IMR-90 (cell line): ENCODE data around the gene HAO2. TPM values are rescaled to one million over a fixed set of nuclear protein-coding genes. Genes with fewer than 3 reads are reported as not detected.

Experiments
- ATAC-seq: fragments of 200-7000 bp; cut with Tn5 transposase; 2 replicates; pipeline ENCODE4 v1.9.1; 2020; ENCODE audit warnings: low read depth, mild to moderate bottlenecking, moderate library complexity
- BruUV-seq: library from RNA; stranded (reverse); fragments of 400-500 nt; replicated peaks from 2 replicates; lab custom pipeline; 2021; lab: Mats Ljungman, UMichigan
- CTCF ChIA-PET: fragments of 300-600 bp; formaldehyde crosslinking; extraction: SDS; loops from one replicate; lab custom pipeline; 2021; ENCODE audit warnings: antibody characterized with exemption; lab: Yijun Ruan, JAX
- POLR2A ChIA-PET: fragments of 300-600 bp; sonication (Branson Sonifier 250); formaldehyde crosslinking; loops from one replicate; lab custom pipeline; 2022; ENCODE audit warnings: antibody characterized with exemption; ENCODE audit not compliant: unreplicated experiment; lab: Charles Lee
- DNase-seq: peaks from one replicate; pipeline ENCODE4 v3.0.0; 2013
- H2AFZ ChIP-seq: replicated peaks from 2 replicates; pipeline ENCODE3; 2013; ENCODE audit warnings: low read length, mild to moderate bottlenecking; ENCODE audit not compliant: poor library complexity
- H2AK5ac ChIP-seq: 2 replicates; pipeline ENCODE4 v1.6.1; 2013; ENCODE audit warnings: low read depth, low read length, inconsistent platforms
- H2AK9ac ChIP-seq: replicated peaks from 2 replicates; pipeline ENCODE3; 2013; ENCODE audit warnings: mild to moderate bottlenecking, low read depth, low read length, moderate library complexity; ENCODE audit not compliant: poor library complexity
- H2BK120ac ChIP-seq: 2 replicates; pipeline ENCODE4 v1.6.1; 2013; ENCODE audit warnings: low read depth, low read length, inconsistent platforms
- H2BK15ac ChIP-seq: 3 replicates; pipeline ENCODE4 v1.6.1; 2013; ENCODE audit warnings: low read depth, low read length, inconsistent platforms
- H2BK20ac ChIP-seq: 2 replicates; pipeline ENCODE4 v1.6.1; 2013; ENCODE audit warnings: low read depth, mild to moderate bottlenecking, inconsistent platforms, low read length, moderate library complexity
- H2BK5ac ChIP-seq: 2 replicates; pipeline ENCODE4 v1.6.1; 2013; ENCODE audit warnings: mild to moderate bottlenecking, low read depth, low read length, inconsistent platforms; ENCODE audit not compliant: poor library complexity, severe bottlenecking
- H3K14ac ChIP-seq: replicated peaks from 2 replicates; pipeline ENCODE4 v1.6.1; 2013; ENCODE audit warnings: low read depth, low read length, inconsistent platforms
- H3K18ac ChIP-seq: 2 replicates; pipeline ENCODE4 v1.6.1; 2013; ENCODE audit warnings: low read depth, low read length, control low read depth
- H3K23ac ChIP-seq: 2 replicates; pipeline ENCODE4 v1.6.1; 2013; ENCODE audit warnings: low read depth, low read length, inconsistent platforms
- H3K27ac ChIP-seq: 2 replicates; pipeline ENCODE4 v1.5.1; 2013; ENCODE audit warnings: mild to moderate bottlenecking, control low read depth, low read length; ENCODE audit not compliant: insufficient read depth
- H3K27me3 ChIP-seq: 2 replicates; pipeline ENCODE4 v1.6.1; 2013; ENCODE audit warnings: low read length; ENCODE audit not compliant: control insufficient read depth, insufficient read depth
- H3K36me3 ChIP-seq: 2 replicates; pipeline ENCODE4 v1.6.1; 2013; ENCODE audit warnings: low read length, mixed read lengths; ENCODE audit not compliant: control insufficient read depth, insufficient read depth
- H3K4ac ChIP-seq: 2 replicates; pipeline ENCODE4 v1.6.1; 2013; ENCODE audit warnings: low read depth, low read length, inconsistent platforms
- H3K4me1 ChIP-seq: 2 replicates; pipeline ENCODE4 v1.6.1; 2013; ENCODE audit warnings: low read length, mixed read lengths; ENCODE audit not compliant: control insufficient read depth, insufficient read depth
- H3K4me2 ChIP-seq: 2 replicates; pipeline ENCODE4 v1.6.1; 2013; ENCODE audit warnings: low read depth, mild to moderate bottlenecking, control low read depth, low read length, moderate library complexity
- H3K4me3 ChIP-seq: 2 replicates; pipeline ENCODE4 v1.5.1; 2013; ENCODE audit warnings: low read depth, mild to moderate bottlenecking, control low read depth, low read length, moderate library complexity; ENCODE audit not compliant: insufficient read depth
- H3K56ac ChIP-seq: 2 replicates; pipeline ENCODE4 v1.6.1; 2013; ENCODE audit warnings: low read length, inconsistent platforms; ENCODE audit not compliant: insufficient read depth; ENCODE audit errors: extremely low read depth
- H3K79me1 ChIP-seq, 2 experiments: 2 replicates each; pipeline ENCODE4 v1.6.1; 2013; ENCODE audit warnings: low read length in 2 of 2, inconsistent platforms in 1 of 2, low read depth in 1 of 2
- H3K9ac ChIP-seq: 2 replicates; pipeline ENCODE4 v1.6.1; 2013; ENCODE audit warnings: low read depth, low read length, control low read depth
- H3K9me1 ChIP-seq: 2 replicates; pipeline ENCODE4 v1.6.1; 2013; ENCODE audit warnings: low read length, inconsistent platforms; ENCODE audit not compliant: insufficient read depth
- H3K9me3 ChIP-seq: 2 replicates; pipeline ENCODE4 v1.6.1; 2013; ENCODE audit warnings: low read length; ENCODE audit not compliant: control insufficient read depth, insufficient read depth
- H4K20me1 ChIP-seq: 2 replicates; pipeline ENCODE4 v1.6.1; 2013; ENCODE audit warnings: low read length, inconsistent platforms; ENCODE audit not compliant: insufficient read depth
- H4K5ac ChIP-seq: 2 replicates; pipeline ENCODE4 v1.6.1; 2013; ENCODE audit warnings: mild to moderate bottlenecking, low read depth, low read length, control low read depth
- H4K8ac ChIP-seq, 2 experiments: 2 replicates each; pipeline ENCODE4 v1.6.1; 2013; ENCODE audit warnings: low read depth in 2 of 2, low read length in 2 of 2, control low read depth in 1 of 2, inconsistent platforms in 1 of 2
- H4K91ac ChIP-seq: 2 replicates; pipeline ENCODE4 v1.6.1; 2013; ENCODE audit warnings: low read depth, low read length, inconsistent platforms; ENCODE audit not compliant: insufficient read depth
- MXI1 ChIP-seq: IDR thresholded peaks from 2 replicates; pipeline ENCODE4 v1.6.1; 2012; ENCODE audit warnings: low read depth, mild to moderate bottlenecking, low read length, moderate library complexity, borderline replicate concordance
- WGBS, 2 experiments: methylation state at CpG; one replicate each; pipeline versions ENCODE4 v1.1.5 to v1.1.7; 2013; ENCODE audit warnings: missing lambda C conversion rate in 2 of 2; ENCODE audit not compliant: insufficient read length in 1 of 2; ENCODE audit errors: extremely low coverage in 2 of 2; 5-methylcytosine and 5-hydroxymethylcytosine counted together
- dilution Hi-C: fragments of 300-500 bp; cut with HindIII; formaldehyde crosslinking; loops from one replicate; pipeline ENCODE4 v1.14.3; 2018; ENCODE audit warnings: low sequenced_read_pairs; ENCODE audit not compliant: unreplicated experiment
- in situ Hi-C: fragments of 300-500 bp; cut with MboI; formaldehyde crosslinking; loops from 3 replicates; pipeline ENCODE4 v1.14.3; 2019; ENCODE audit warnings: low sequenced_read_pairs, inconsistent platforms, mixed read lengths
- intact Hi-C: fragments of 100-400 bp; cut with micrococcal nuclease; formaldehyde crosslinking; loops from 2 replicates; pipeline ENCODE4 v1.10.0; 2022
- polyA plus RNA-seq, 3 experiments: library from polyadenylated mRNA; depleted of rRNA; stranded (reverse); fragments of >200 nt; gene quantifications; 2 replicates each; pipeline ENCODE4 v1.2.3, GENCODE V29; 2012; ENCODE audit warnings: low replicate concordance in 1 of 3
- total RNA-seq: library from RNA; depleted of rRNA; stranded (reverse); fragments of >200 nt; gene quantifications from 2 replicates; pipeline ENCODE4 v1.2.3, GENCODE V29; 2012

HAO2 gene
- total and polyA plus RNA-seq, 2 of the 4 experiments (the other 2 are of a cell fraction) = not detected

DNA sequence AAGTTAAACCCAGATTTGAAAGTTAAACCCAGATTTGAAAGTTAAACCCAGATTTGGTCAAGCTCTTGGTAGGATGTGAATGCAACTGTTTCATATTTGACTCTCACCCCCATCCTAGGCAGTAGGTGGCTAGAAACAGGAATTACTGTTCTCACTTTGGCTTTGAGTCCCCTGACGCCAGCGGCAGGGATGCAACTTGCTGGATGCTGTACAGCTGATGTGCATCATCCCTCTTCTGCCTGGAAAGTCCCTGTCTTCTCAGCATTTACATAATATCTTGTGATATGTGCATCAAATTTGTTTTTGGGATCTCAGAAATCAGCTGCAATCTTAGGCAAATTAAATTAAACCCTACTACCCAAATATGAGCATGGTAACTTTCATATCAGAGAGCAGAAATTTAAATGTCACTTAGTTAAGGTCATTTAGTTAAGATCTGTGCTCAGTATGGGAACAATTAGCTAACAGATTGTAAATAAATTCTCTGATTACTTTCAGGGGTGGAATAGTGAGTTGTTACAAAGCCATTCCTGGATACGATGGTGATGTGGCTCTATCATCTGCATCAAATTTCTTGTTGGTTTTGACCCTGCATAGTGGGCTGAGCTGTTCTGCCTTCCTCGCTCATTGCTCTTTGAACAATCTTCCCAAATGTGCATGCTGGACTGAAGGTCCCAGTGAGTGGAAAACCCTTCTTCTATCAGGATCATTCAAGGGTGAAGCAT lies 6.8 kb upstream of the HAO2 start:
- ChIA-PET POLR2A (no interaction called here), CTCF (no interaction called here)
- H2BK120ac ChIP-seq = no peak overlapping the region
- H4K8ac ChIP-seq = no peak overlapping the region
- H3K18ac ChIP-seq = no peak overlapping the region
- no peak overlapping the region for H3K14ac ChIP-seq
- no peak overlapping the region for H4K91ac ChIP-seq
- ATAC-seq (no peak), DNase-seq (no peak)
- no peak overlapping the region for H2AK9ac ChIP-seq
- no peak overlapping the region for H3K4ac ChIP-seq
- BruUV-seq = no TSS peak
- dilution Hi-C loops = no loop called here
- 55% methylated on average over 2 of the region's 4 CpGs; no CpG with 5 or more reads in 1 of the 2 experiments for WGBS, 2 experiments
- H3K27me3 ChIP-seq = peaks cover 5% of the 10 kb centered on the region
- H3K4me3 ChIP-seq = no peak overlapping the region
- H3K4me1 ChIP-seq = no peaks in the 10 kb centered on the region
- no peak overlapping the region for H2AFZ ChIP-seq
- H2BK15ac ChIP-seq = no peak overlapping the region
- intact Hi-C loops = no loop called here
- no peak overlapping the region for H3K27ac ChIP-seq
- H3K4me2 ChIP-seq = no peak overlapping the region
- in situ Hi-C loops = loop anchor here (10.0 to 25.0 kb wide), 2 partner anchors 87 to 1199 kb away; no protein-coding TSS in a partner anchor
- H3K9me3 ChIP-seq = no peaks in the 10 kb centered on the region
- no peak overlapping the region for H3K56ac ChIP-seq
- no peak overlapping the region for H3K23ac ChIP-seq
- H3K9ac ChIP-seq = no peak overlapping the region
- no peaks in the 10 kb centered on the region for H3K79me1 ChIP-seq
- H3K36me3 ChIP-seq = no peaks in the 10 kb centered on the region
- no peak overlapping the region for H2BK5ac ChIP-seq
- no peak overlapping the region for H2BK20ac ChIP-seq
- no peak overlapping the region for H2AK5ac ChIP-seq
- H4K20me1 ChIP-seq = no peaks in the 10 kb centered on the region
- no peak for TF ChIP-seq MXI1
- no peaks in the 10 kb centered on the region for H3K9me1 ChIP-seq
- H4K5ac ChIP-seq = no peak overlapping the region
